Neuronal stem cell (in vitro differentiated cells): ENCODE measurements around the gene STIL.

Experiments used
- DNase-seq: peaks from one replicate; pipeline ENCODE4 v3.0.0-alpha.2; 2013; ENCODE audit warnings: low spot score
- H2AFZ ChIP-seq: one replicate; pipeline ENCODE4 v1.6.1; 2013; ENCODE audit warnings: mild to moderate bottlenecking, low read length, inconsistent platforms
- H2AK5ac ChIP-seq: 2 replicates; pipeline ENCODE4 v1.6.1; 2013; ENCODE audit warnings: low read depth, mild to moderate bottlenecking, inconsistent platforms, low read length, moderate library complexity, mixed read lengths
- H2BK120ac ChIP-seq: 2 replicates; pipeline ENCODE4 v1.6.1; 2013; ENCODE audit warnings: low read depth, mild to moderate bottlenecking, inconsistent platforms, low read length, moderate library complexity, mixed read lengths
- H2BK12ac ChIP-seq: one replicate; pipeline ENCODE4 v1.6.1; 2013; ENCODE audit warnings: low read length, inconsistent platforms
- H2BK15ac ChIP-seq: 2 replicates; pipeline ENCODE4 v1.6.1; 2013; ENCODE audit warnings: mild to moderate bottlenecking, low read length, inconsistent platforms, mixed read lengths
- H2BK5ac ChIP-seq: one replicate; pipeline ENCODE4 v1.6.1; 2013; ENCODE audit warnings: inconsistent platforms, mild to moderate bottlenecking, low read length, moderate library complexity
- H3K14ac ChIP-seq: one replicate; pipeline ENCODE4 v1.6.1; 2013; ENCODE audit warnings: low read length, inconsistent platforms
- H3K18ac ChIP-seq: 2 replicates; pipeline ENCODE4 v1.6.1; 2013; ENCODE audit warnings: low read length, inconsistent platforms
- H3K23ac ChIP-seq: 2 replicates; pipeline ENCODE4 v1.6.1; 2013; ENCODE audit warnings: low read depth, mild to moderate bottlenecking, mixed read lengths, low read length, inconsistent platforms; ENCODE audit not compliant: poor library complexity
- H3K27ac ChIP-seq: replicated peaks from 3 replicates; pipeline ENCODE4 v1.5.1; 2013; ENCODE audit warnings: low read length, inconsistent platforms
- H3K27me3 ChIP-seq, 3 experiments: 2 replicates each; pipeline ENCODE4 v1.6.1; 2013; ENCODE audit warnings: low read length in 3 of 3, mild to moderate bottlenecking in 2 of 3, inconsistent platforms in 1 of 3, low read depth in 1 of 3, mixed read lengths in 1 of 3, moderate library complexity in 1 of 3; ENCODE audit not compliant: control insufficient read depth in 3 of 3, insufficient read depth in 3 of 3
- H3K36me3 ChIP-seq, 2 donors: replicated peaks in 1 of 2; 2 replicates each; pipeline ENCODE4 v1.6.1; 2013; ENCODE audit warnings: low read length in 2 of 2; ENCODE audit not compliant: control insufficient read depth in 2 of 2, insufficient read depth in 2 of 2
- H3K4ac ChIP-seq: 2 replicates; pipeline ENCODE4 v1.6.1; 2013; ENCODE audit warnings: inconsistent platforms, mild to moderate bottlenecking, low read length, moderate library complexity
- H3K4me1 ChIP-seq, 2 donors: 1 replicate in 1 of 2; 2 replicates in 1 of 2; pipeline ENCODE4 v1.6.1; 2013; ENCODE audit warnings: low read length in 2 of 2, low read depth in 1 of 2; ENCODE audit not compliant: control insufficient read depth in 2 of 2, insufficient read depth in 1 of 2
- H3K4me2 ChIP-seq: one replicate; pipeline ENCODE4 v1.6.1; 2013; ENCODE audit warnings: mild to moderate bottlenecking, low read length, inconsistent platforms; ENCODE audit not compliant: insufficient read depth, poor library complexity, severe bottlenecking
- H3K4me3 ChIP-seq, 2 donors: 2 replicates each; pipeline ENCODE4 v1.5.1; 2013; ENCODE audit warnings: low read length in 2 of 2, mild to moderate bottlenecking in 2 of 2, inconsistent platforms in 1 of 2, moderate library complexity in 1 of 2
- H3K79me1 ChIP-seq: one replicate; pipeline ENCODE4 v1.6.1; 2013; ENCODE audit warnings: low read depth, mild to moderate bottlenecking, inconsistent platforms, low read length, moderate library complexity
- H3K9ac ChIP-seq: one replicate; pipeline ENCODE4 v1.6.1; 2013; ENCODE audit warnings: mild to moderate bottlenecking, low read depth, low read length, inconsistent platforms; ENCODE audit not compliant: poor library complexity
- H3K9me3 ChIP-seq, 2 donors: replicated peaks in 1 of 2; 2 replicates each; pipeline versions ENCODE3 to v1.6.1; 2013; ENCODE audit warnings: low read length in 2 of 2, mild to moderate bottlenecking in 2 of 2, inconsistent platforms in 1 of 2, low read depth in 1 of 2, mixed read lengths in 1 of 2, moderate library complexity in 1 of 2; ENCODE audit not compliant: control insufficient read depth in 2 of 2, insufficient read depth in 1 of 2
- H4K8ac ChIP-seq: one replicate; pipeline ENCODE4 v1.6.1; 2013; ENCODE audit warnings: low read depth, mild to moderate bottlenecking, inconsistent platforms, low read length, moderate library complexity
- H4K91ac ChIP-seq: one replicate; pipeline ENCODE4 v1.6.1; 2013; ENCODE audit warnings: low read length, low read depth, mild to moderate bottlenecking, inconsistent platforms; ENCODE audit not compliant: poor library complexity
- WGBS, 2 donors: extraction: QIAGEN DNeasy Blood & Tissue Kit; methylation state at CpG; one replicate each; pipeline ENCODE4 v1.1.7; 2013; ENCODE audit warnings: missing lambda C conversion rate in 2 of 2, mixed read lengths in 1 of 2; ENCODE audit not compliant: insufficient read length in 2 of 2, insufficient replicate concordance in 1 of 2; ENCODE audit errors: extremely low coverage in 2 of 2; 5-methylcytosine and 5-hydroxymethylcytosine counted together

STIL gene

DNA sequence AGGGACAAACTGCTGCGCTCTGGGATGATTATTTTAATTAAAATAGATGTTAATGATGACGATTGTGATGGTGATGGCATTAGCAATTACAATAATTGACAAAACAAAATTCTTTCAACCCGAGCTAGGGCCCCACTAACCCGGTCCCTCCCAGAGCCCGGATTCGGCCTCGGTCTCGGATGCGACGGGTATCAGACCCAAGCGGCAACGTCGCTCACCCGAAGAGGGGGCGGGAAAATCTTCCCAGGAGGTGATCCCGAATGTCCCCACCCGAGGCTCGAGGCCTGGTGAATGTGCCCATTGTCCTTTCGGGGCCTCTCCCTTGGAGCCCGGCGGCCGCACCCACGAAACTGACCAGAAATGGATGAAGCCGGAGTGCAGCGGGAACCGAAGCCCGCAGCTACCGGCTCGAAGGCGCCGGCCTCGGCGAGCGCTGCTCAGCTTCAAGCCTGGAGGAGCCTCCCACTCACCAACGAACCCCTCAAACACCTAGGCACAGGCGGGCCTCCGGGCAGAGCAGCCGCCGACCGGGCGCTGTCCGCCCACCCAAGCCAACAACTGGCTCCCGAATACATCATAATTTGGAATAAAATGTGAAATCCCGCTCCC, 83.2 kb downstream of the STIL start:
- H3K4ac ChIP-seq: no peak overlapping the region

DNA sequence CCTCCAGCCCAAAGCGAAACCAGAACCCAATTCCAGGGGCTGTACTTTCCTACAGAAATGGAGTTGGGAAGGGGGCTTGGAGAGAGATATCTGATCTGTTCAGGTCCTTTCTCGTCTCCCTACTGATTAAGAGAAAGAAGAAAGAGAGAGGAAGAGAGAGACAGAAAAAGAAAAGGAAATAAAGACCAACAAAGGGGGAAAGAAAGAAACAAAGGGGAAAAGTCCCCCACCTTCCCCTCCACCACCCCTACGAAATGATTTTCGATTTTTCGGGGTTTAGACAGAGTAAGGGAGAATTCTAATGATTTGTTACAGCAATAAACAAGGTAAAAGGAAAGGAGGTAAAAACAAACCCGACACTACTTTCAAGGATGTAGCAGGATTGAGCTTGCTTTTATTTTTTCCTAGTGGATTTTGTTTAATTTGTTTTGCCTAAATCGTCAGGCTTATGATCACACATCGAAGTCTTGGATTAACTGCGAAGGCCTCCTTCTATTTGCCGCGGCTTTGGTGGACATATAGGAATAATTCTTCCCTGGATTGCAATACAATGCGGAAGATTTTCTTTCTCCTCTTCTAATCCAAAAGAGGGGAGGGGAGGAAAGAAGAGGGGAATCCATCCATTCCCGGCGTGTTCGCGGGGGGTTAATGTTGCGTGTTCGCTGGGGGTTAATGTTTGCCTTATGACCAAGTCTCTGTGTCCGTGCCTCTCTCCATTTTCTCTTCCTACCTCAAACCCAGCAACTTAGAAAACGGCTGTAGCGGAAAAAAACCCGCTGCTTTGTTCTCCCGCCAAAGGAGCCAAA, 83.9 kb downstream of the STIL start:
- DNase-seq: no peak
- no peak overlapping the region for H3K4me2 ChIP-seq
- H3K4me3 ChIP-seq: no peak overlapping the region
- H3K27ac ChIP-seq: no peak overlapping the region
- no peak overlapping the region for H3K18ac ChIP-seq
- H4K8ac ChIP-seq: no peak overlapping the region
- no CpG with 5 or more reads among the region's 23 CpGs for WGBS, 2 donors
- H2AK5ac ChIP-seq: no peak overlapping the region
- H3K4me1 ChIP-seq: peaks cover under 1 to 6% of the 10 kb centered on the region in 2 donors
- H3K4ac ChIP-seq: no peak overlapping the region
- H3K79me1 ChIP-seq: no peaks in the 10 kb centered on the region
- H2AFZ ChIP-seq: no peak overlapping the region
- H4K91ac ChIP-seq: no peak overlapping the region
- peak overlapping the region; percentile 25 for H3K23ac ChIP-seq
- peaks cover 65 to 98% (median 95%) of the 10 kb centered on the region in 3 experiments for H3K27me3 ChIP-seq
- H2BK15ac ChIP-seq: no peak overlapping the region
- no peak overlapping the region for H2BK5ac ChIP-seq
- H2BK12ac ChIP-seq: no peak overlapping the region
- H2BK120ac ChIP-seq: no peak overlapping the region
- no peak overlapping the region for H3K14ac ChIP-seq
- no peak overlapping the region for H3K9ac ChIP-seq
- H3K9me3 ChIP-seq: peaks cover 1 to 2% of the 10 kb centered on the region in 2 donors
- H3K36me3 ChIP-seq: no peaks in the 10 kb centered on the region

More for the DNA sequence above, 83.2 kb downstream of the STIL start:
- H3K27me3 ChIP-seq: peaks cover 61 to 98% (median 98%) of the 10 kb centered on the region in 3 experiments
- no peak overlapping the region for H2BK120ac ChIP-seq
- H3K27ac ChIP-seq: no peak overlapping the region
- H3K9me3 ChIP-seq: peaks cover 1 to 2% of the 10 kb centered on the region in 2 donors
- no peaks in the 10 kb centered on the region for H3K36me3 ChIP-seq
- H3K9ac ChIP-seq: no peak overlapping the region
- no peak overlapping the region for H2BK5ac ChIP-seq
- peaks cover 2 to 6% of the 10 kb centered on the region in 2 donors for H3K4me1 ChIP-seq
- H3K18ac ChIP-seq: peak overlapping the region; percentile 11
- no peak overlapping the region for H2BK12ac ChIP-seq
- H3K4me3 ChIP-seq: no peak overlapping the region
- peak overlapping the region; percentile 8 for H3K23ac ChIP-seq
- no CpG with 5 or more reads among the region's 44 CpGs for WGBS, 2 donors
- H4K8ac ChIP-seq: no peak overlapping the region
- no peak overlapping the region for H3K14ac ChIP-seq
- DNase-seq: no peak
- no peak overlapping the region for H2AK5ac ChIP-seq
- H4K91ac ChIP-seq: no peak overlapping the region
- no peak overlapping the region for H2BK15ac ChIP-seq
- peak overlapping the region; percentile 45 for H2AFZ ChIP-seq
- peak overlapping the region; percentile 12 for H3K4me2 ChIP-seq
- no peaks in the 10 kb centered on the region for H3K79me1 ChIP-seq

DNA sequence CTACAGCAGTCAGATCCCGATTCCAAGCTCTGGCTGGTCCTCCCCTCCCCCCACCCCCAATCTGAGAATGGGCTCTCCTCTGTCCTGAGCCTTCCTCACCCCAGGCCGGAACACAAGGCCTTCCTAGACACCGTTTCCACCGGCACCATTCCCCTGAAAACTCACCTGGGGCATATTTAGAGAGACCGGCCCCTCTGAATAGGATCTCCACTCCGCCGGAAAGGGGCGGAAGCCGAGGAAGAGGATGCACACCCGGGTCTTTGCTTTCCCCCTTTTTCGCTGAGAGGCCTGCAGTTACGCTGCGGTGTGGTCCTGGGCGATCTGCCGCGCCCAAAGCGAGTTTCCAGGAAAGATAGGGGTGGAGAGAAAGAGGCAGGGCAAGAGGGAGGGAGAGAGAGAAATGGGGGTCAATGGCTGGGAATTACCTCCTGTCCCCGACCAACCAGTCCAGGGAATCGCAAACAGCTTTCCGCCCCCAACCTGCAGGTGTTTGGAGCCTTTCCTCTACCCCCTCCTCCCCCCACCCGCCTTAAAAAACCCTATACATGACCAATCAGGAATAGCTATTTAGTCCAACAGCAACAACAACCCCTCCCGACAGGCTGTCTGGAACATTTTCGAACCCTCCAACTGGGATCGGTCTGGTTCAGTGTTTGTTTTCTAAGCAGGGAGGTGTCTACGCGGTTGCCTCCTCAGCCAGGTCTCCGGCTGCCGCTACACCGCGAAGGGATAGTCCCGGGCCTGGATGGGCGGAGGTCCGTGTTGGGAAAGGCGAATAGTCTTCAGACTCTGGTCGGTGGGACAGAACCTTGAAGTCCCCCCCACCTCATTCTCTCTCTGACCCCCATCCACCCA, 84.7 kb downstream of the STIL start:
- H3K36me3 ChIP-seq: no peaks in the 10 kb centered on the region
- peaks cover 74 to 100% (median 97%) of the 10 kb centered on the region in 3 experiments for H3K27me3 ChIP-seq
- H3K4me3 ChIP-seq: no peak overlapping the region
- H2BK12ac ChIP-seq: no peak overlapping the region
- H3K27ac ChIP-seq: no peak overlapping the region
- peak overlapping the region; percentile 15 for H3K18ac ChIP-seq
- H2AK5ac ChIP-seq: no peak overlapping the region
- no peak overlapping the region for H4K8ac ChIP-seq
- H3K4me1 ChIP-seq: peaks cover 2 to 10% of the 10 kb centered on the region in 2 donors
- H2BK15ac ChIP-seq: peak overlapping the region; percentile 56
- peaks cover 1 to 2% of the 10 kb centered on the region in 2 donors for H3K9me3 ChIP-seq
- no peak overlapping the region for H2BK5ac ChIP-seq
- no peak overlapping the region for H4K91ac ChIP-seq
- H3K23ac ChIP-seq: peak overlapping the region; percentile 50
- no peak overlapping the region for H3K4me2 ChIP-seq
- no peak overlapping the region for H2BK120ac ChIP-seq
- no peak overlapping the region for H3K14ac ChIP-seq
- H3K79me1 ChIP-seq: no peaks in the 10 kb centered on the region
- H3K4ac ChIP-seq: no peak overlapping the region
- H3K9ac ChIP-seq: no peak overlapping the region
- H2AFZ ChIP-seq: no peak overlapping the region
- WGBS, 2 donors: no CpG with 5 or more reads among the region's 35 CpGs
- DNase-seq: no peak
